ENCODE results near the gene LPP.

Gene LPP

DNA sequence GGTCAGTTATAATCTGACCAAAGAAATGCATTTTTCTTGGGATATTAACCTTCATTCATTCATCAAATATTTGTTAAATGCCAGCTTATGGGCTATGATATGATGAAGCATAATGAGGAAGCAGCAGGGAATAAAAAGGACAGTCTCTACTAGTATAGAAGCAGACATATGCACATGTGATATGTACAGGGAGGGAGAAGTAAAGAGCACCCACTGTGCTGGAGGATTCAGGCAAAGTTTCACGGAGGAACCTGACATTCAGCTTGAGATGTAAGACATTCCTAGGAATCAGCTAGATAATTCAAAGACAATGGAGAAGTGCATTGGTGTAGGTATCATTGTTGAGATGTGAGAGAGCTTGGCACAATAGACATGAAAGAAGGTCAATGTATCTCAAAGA, 450.7 kb downstream of the LPP start:
- no peak for TF ChIP-seq GATA2 (IDR thresholded peaks at IDR 0.05; ENCODE audit: low read depth, low read length)
- TF ChIP-seq GATA3 (IDR thresholded peaks at IDR 0.05; ENCODE audit: low read depth, low read length): no peak

DNA sequence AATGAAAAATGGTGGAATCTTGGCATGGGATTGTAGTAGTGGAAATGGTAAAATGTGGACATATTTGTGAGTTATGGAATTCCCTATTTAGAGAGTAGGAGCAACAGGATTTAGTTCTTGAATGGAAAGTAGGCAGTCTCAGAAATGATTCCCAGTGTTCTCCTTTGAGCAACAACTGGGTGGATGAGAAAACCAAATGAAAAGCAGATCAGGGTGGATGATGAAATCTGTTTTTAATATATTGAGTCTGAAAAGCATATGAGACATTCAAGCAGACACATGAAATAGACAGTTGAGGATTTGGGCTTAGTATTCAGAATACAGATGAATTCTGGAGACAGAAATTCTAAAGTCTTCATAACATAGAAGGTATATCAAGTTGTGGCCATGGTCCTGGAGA, 451.3 kb downstream of the LPP start:
- no peak for TF ChIP-seq GATA2 (IDR thresholded peaks at IDR 0.05; ENCODE audit: low read depth, low read length)
- no peak for TF ChIP-seq GATA3 (IDR thresholded peaks at IDR 0.05; ENCODE audit: low read depth, low read length)

DNA sequence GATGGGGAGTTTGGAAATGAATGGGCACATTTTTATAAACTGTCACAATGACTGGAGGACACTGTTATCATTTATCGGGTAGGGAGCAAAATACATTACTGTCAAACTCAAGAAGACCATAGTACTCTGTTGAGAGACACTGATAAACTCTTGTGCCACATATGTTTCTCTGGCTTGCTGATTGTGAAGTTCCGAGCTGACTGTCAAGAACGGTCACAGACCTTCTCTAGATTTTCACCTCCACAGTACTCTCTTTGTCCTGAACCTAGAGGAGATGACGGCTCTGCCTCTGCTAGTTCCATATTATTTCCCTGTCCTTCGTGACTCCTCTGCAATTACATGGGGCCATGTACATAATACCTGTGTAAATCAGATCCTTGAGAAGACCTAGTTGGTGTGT, 451.9 kb downstream of the LPP start:
- TF ChIP-seq GATA3 (IDR thresholded peaks at IDR 0.05; ENCODE audit: low read depth, low read length): no peak
- TF ChIP-seq GATA2 (IDR thresholded peaks at IDR 0.05; ENCODE audit: low read depth, low read length): no peak

DNA sequence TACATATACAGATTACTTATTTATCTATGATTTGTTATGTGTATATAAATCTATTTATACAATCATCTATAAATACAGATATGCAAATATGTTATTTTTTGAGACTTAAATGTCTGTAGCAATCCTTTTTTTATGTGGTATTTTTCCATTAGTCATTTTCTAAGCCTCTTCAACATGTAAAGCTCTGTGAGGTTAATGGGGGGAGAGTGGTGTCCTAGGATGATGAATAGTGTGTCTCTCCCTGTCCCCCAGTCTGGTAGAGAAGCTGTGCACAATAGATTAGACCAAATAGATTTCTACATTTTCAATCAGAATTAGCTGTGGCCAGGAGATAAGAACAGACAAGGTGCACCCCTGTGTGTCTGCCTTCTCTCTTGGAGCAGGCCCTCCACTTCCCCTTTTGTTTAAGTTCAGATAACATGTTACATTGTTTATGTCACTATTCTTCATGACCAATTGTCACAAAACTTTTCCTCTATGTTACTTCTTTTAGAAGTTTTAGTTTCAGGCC, 453.9 kb downstream of the LPP start:
- TF ChIP-seq GATA3 (IDR thresholded peaks at IDR 0.05; ENCODE audit: low read depth, low read length) (no peak), GATA2 (IDR thresholded peaks at IDR 0.05; ENCODE audit: low read depth, low read length) (no peak)

DNA sequence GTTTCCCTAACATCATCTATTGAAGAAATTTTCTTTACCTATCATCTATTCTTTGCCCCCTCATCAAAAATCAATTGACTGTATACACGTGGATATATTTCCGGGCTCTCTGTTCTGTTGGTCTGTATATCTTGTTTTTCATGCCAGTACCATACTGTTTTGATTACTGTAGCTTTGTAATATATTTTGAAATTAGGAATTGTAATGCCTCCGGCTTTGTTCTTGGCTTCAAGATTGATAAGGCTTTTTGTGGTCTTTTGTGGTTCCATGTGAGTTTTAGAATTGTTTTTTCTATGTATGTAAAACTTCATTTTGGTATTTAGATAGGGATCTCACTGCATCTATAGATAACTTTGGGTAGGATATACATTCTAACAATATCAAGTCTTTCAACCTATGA, 454.4 kb downstream of the LPP start:
- TF ChIP-seq GATA2 (IDR thresholded peaks at IDR 0.05; ENCODE audit: low read depth, low read length) (no peak), GATA3 (IDR thresholded peaks at IDR 0.05; ENCODE audit: low read depth, low read length) (no peak)

DNA sequence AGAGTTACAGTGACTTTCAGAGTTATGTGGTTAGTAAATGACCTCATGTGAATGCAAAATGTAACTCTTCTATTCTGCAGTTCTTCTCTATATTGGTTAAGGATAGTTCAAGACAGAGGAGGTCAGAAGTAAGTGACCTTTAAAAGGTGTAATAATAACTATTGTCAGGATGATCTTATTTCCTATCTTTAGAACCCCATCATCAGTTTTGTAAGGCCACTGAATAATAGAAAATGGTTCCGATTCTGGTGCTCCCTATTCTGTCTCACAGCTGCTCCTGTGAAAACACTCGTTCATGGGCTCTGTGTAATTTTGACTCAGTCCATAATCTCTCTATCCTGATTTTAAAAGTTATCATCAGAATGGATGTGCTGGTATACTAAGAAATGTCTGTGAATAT, 463.3 kb downstream of the LPP start:
- no peak for TF ChIP-seq GATA2 (IDR thresholded peaks at IDR 0.05; ENCODE audit: low read depth, low read length)
- TF ChIP-seq GATA3 (IDR thresholded peaks at IDR 0.05; ENCODE audit: low read depth, low read length): no peak

DNA sequence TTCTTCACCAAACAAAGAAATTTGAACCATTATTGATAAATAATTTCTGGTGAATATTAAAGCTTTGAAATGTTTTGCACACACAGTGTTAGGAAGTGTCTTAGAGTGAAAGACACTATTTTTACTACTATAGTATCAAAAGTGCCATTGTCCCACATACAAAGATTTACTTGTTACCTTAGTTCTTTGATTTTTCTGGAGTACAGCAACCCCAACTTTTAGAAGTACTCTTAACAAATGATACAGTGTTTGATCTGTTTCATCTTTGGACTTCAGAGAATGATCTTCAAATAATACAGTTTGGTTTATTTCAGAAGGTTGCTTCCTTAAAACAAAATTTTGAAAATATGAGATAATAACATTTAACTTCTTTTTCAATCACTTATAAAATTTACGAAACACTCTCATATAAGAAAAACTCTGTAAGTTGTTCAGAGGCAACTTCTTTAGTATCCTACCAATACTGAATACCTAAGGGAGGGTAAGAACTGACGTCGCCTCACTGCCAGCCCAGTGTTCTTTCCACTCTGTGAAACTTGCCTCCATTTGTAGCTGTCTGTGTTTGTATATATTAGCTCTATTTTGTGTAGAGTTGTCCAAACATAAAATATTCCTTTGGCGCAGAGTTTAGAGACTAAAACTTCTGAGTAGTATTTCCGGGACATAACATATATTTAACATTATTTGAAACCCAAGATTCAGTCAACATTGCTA, 464.2 kb downstream of the LPP start:
- TF ChIP-seq GATA3 (IDR thresholded peaks at IDR 0.05; ENCODE audit: low read depth, low read length): no peak

DNA sequence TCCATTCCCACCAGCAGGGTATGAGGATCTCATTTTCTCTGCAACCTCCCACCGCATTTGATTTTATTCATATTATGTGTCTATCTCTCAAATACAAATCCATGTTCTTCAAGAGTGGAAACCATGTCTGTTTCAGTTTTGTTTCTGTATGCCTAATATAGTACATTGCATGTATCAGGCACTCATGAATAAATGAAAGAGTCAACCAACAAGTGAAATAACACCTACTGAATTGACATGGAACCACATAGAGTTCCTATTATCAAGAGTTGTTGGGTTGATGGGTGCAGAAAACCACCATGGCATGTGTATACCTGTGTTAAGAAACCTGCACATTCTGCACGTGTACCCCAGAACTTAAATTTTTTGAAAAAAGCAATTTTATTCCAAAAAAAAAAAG, 466.8 kb downstream of the LPP start:
- TF ChIP-seq GATA2 (IDR thresholded peaks at IDR 0.05; ENCODE audit: low read depth, low read length) (no peak), GATA3 (IDR thresholded peaks at IDR 0.05; ENCODE audit: low read depth, low read length) (no peak)

DNA sequence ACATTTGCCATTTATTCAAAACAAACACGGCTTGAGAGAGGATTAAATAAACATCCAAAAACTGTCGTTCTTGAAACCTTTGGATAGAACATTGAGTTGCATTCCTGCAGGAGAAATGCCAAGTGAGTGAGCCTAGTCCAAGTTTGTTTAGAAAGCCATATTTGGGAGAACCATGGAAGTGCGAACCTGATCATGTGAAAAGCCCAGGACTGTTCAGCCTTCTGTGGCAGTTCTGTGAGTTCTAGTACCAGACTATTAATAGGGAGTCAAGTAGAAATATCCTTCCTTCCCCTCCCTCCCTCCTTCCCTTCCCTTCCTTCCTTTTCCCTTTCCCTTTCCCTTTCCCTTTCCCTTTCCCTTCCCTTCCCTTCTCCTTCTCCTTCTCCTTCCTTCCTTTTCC, 470.4 kb downstream of the LPP start:
- TF ChIP-seq GATA3 (IDR thresholded peaks at IDR 0.05; ENCODE audit: low read depth, low read length) (no peak), GATA2 (IDR thresholded peaks at IDR 0.05; ENCODE audit: low read depth, low read length) (no peak)

DNA sequence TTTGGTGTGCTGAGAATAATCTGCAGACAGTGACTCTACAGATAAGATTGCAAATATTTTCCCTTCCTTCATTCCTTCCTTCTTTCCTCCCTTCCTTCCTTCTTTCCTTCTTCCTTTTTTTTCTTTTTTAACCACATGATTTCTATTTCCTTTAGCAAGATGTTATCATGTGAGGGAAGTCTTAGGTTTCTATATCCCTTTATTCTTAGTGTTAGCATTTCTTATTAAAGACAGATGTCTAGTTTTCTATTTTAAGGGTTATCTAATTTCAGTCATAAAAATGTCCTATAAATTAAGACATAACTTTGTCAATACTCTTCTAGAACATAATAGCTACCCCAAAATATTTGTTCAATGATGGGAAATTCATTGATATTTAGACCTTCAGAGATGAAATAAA, 470.9 kb downstream of the LPP start:
- TF ChIP-seq GATA2 (IDR thresholded peaks at IDR 0.05; ENCODE audit: low read depth, low read length) (no peak), GATA3 (IDR thresholded peaks at IDR 0.05; ENCODE audit: low read depth, low read length) (no peak)

DNA sequence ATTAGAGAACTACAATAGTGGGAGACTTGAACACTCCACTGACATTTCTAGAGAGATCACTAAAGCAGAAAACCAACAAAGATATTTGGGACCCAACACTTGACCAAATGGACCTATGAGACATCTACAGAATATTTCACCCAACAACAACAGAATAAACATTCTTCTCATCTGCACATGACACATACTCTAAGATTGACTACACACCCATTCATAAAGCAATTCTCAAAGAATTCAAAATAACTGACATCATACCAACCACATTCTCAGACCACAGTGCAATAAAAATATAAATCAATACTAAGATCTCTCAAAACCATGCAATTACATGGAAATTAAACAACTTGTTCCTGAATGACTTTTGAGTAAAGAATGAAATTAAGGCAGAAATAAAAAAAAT, 473.7 kb downstream of the LPP start:
- no peak for TF ChIP-seq GATA2 (IDR thresholded peaks at IDR 0.05; ENCODE audit: low read depth, low read length)
- no peak for TF ChIP-seq GATA3 (IDR thresholded peaks at IDR 0.05; ENCODE audit: low read depth, low read length)

DNA sequence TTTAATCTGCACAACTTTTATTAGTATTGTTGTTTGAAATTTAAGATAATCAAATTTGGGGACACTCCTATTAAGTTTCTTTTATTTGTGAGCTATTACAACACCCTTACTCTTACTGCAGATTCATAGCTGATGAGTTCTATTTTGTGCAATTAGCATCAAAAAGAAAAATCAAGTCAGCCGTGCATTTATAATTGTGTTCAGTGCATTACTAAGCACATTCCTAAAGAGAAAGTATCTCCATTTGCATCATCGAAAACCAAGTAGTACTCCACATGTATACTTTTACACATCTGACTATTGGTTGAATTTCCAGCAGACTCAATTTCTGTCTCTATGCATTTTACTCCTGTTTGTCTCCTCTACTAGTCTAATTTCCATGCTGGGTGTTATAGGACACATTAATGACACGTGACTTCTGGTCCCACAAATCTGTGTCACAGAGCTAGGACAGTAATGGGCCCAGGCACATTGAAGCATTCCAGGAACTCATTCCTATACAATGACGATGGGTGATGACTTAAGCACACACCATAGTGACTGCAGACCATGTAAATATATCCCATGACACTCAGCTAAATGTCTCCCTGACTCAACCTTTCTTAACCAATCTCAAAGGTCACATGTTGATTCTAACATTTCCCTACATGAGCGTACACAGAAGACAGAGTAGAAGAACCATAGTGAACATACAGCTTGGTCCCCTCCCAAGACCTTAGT, 477.5 kb downstream of the LPP start:
- TF ChIP-seq GATA2 (IDR thresholded peaks at IDR 0.05; ENCODE audit: low read depth, low read length): no peak
- TF ChIP-seq GATA3 (IDR thresholded peaks at IDR 0.05; ENCODE audit: low read depth, low read length): no peak

DNA sequence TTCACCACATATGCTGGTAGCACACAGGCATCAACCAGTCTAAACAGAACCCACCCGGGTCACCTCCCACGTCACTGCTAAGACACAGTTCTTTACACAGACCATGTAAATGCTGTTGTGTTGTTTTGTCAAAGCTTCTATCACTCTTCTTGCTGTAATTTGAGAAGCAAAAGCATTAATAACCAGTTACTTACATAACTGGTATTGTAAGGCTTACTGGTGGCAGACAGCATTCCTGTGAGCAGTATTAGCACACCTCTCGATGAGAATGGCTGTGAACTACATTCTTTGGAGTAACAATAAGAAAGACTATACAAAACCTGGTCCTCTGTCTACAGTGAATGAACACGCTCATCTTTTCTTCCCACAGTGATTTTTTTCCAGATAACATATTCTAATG, 479.2 kb downstream of the LPP start:
- TF ChIP-seq GATA3 (IDR thresholded peaks at IDR 0.05; ENCODE audit: low read depth, low read length): no peak
- no peak for TF ChIP-seq GATA2 (IDR thresholded peaks at IDR 0.05; ENCODE audit: low read depth, low read length)

DNA sequence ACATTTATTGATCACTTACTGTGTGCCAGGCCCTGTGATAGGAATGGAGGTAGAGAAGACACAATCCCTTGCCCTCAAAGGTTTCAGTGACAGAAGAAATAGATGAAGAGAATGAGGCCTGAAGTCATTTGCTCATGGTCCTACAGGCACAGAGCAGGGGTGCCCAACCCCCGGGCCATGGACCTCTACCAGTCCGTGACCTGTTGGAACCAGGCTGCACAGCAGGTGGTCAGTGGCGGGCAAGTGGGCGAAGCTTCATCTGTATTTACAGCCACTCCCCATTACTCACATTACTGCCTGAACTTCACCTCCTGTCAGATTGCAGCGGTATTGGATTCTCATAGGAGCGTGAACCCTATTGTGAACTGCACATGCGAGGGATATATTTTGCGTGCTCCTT, 480.3 kb downstream of the LPP start:
- TF ChIP-seq GATA3 (IDR thresholded peaks at IDR 0.05; ENCODE audit: low read depth, low read length) (no peak), GATA2 (IDR thresholded peaks at IDR 0.05; ENCODE audit: low read depth, low read length) (no peak)

All from SH-SY5Y (cell line).